ENCODE data around the gene SPAG17.

The SPAG17 gene

DNA sequence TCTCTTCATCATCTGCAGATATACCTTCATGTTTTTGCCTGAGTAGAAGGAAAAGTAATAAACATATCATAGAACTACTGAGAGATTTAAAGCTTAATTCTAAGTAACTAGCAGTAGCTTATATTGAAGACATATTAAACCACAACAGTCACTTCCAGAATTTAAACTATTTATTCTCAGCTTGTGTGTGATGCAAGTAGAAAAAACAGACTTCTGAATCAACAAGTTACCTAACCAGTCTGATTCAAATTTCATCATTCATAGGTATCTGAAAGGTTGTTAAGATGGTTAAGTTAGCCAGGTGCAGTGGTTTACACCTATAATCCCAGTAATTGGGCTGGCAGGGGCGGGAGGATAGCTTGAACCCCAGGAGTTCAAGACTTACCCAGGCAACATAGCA, 41.9 kb downstream of the SPAG17 start:
- Histone ChIP-seq H3K36me3 (no peaks in the 10 kb centered on the region), H3K27me3 (0 out of 2 replicates have a peak, but pooled peaks cover 5% of the 10 kb centered on the region), H3K9me3 (no peaks in the 10 kb centered on the region), H3K4me1 (no peaks in the 10 kb centered on the region), H3K4me3 (ENCODE audit: low read depth, low read length) (no peak overlapping the region)
- DNase-seq: no peak
- TF ChIP-seq, protein P1, sequence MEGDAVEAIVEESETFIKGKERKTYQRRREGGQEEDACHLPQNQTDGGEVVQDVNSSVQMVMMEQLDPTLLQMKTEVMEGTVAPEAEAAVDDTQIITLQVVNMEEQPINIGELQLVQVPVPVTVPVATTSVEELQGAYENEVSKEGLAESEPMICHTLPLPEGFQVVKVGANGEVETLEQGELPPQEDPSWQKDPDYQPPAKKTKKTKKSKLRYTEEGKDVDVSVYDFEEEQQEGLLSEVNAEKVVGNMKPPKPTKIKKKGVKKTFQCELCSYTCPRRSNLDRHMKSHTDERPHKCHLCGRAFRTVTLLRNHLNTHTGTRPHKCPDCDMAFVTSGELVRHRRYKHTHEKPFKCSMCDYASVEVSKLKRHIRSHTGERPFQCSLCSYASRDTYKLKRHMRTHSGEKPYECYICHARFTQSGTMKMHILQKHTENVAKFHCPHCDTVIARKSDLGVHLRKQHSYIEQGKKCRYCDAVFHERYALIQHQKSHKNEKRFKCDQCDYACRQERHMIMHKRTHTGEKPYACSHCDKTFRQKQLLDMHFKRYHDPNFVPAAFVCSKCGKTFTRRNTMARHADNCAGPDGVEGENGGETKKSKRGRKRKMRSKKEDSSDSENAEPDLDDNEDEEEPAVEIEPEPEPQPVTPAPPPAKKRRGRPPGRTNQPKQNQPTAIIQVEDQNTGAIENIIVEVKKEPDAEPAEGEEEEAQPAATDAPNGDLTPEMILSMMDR (IDR thresholded peaks at IDR 0.05; ENCODE audit: low read depth, low read length): no peak

DNA sequence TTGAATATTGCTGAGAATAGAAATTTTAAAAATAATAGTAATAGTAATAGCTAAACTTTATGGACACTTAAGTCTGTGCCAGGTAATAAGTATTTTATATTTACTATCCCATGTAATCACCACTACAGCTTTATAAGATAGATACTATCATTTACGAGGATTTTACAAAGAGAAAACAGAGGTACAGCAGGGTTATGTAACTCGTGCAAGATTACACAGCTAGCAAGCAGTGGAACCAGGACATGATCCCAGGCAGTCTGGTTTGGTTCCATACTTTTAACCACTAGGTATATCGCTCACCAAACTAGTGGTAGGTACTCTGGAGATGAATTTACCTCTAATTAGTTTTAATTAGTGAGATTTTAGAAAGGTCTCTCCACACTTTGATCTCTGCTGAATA, 42.5 kb downstream of the SPAG17 start:
- TF ChIP-seq, protein P1 (IDR thresholded peaks at IDR 0.05; ENCODE audit: low read depth, low read length): no peak
- Histone ChIP-seq H3K36me3 (no peaks in the 10 kb centered on the region), H3K4me3 (ENCODE audit: low read depth, low read length) (no peak overlapping the region)

DNA sequence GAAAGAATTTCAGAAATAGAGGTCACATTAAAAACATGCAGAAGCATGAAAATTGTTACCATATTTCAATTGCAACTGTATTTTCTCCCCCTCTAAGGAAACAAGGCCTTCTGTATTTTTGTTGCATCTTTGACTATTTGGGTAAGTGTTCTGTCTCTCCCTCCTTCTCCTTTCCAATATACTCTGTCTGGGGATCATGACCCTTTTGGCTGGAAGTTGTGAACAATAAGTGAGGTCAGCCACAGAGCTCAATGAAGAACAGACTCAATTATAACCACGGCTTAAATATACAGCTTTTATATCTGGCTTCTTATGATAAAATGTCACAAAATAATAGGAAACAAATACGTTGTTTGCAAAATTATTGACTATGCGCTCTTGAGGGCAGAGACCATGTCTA, 47.1 kb downstream of the SPAG17 start:
- H3K4me1 ChIP-seq: no peaks in the 10 kb centered on the region
- H3K9me3 ChIP-seq: no peaks in the 10 kb centered on the region
- H3K27me3 ChIP-seq: peaks cover 5% of the 10 kb centered on the region; the same call in 1 of the 2 replicates
- no peak overlapping the region for H3K4me3 ChIP-seq (ENCODE audit: low read depth, low read length)
- H3K36me3 ChIP-seq: no peaks in the 10 kb centered on the region
- no peak for DNase-seq
- TF ChIP-seq, protein P1 (IDR thresholded peaks at IDR 0.05; ENCODE audit: low read depth, low read length): no peak

More for the DNA sequence above, 42.5 kb downstream of the SPAG17 start:
- Histone ChIP-seq H3K27me3 (0 out of 2 replicates have a peak, but pooled peaks cover 5% of the 10 kb centered on the region), H3K9me3 (no peaks in the 10 kb centered on the region), H3K4me1 (no peaks in the 10 kb centered on the region)
- no peak for DNase-seq

DNA sequence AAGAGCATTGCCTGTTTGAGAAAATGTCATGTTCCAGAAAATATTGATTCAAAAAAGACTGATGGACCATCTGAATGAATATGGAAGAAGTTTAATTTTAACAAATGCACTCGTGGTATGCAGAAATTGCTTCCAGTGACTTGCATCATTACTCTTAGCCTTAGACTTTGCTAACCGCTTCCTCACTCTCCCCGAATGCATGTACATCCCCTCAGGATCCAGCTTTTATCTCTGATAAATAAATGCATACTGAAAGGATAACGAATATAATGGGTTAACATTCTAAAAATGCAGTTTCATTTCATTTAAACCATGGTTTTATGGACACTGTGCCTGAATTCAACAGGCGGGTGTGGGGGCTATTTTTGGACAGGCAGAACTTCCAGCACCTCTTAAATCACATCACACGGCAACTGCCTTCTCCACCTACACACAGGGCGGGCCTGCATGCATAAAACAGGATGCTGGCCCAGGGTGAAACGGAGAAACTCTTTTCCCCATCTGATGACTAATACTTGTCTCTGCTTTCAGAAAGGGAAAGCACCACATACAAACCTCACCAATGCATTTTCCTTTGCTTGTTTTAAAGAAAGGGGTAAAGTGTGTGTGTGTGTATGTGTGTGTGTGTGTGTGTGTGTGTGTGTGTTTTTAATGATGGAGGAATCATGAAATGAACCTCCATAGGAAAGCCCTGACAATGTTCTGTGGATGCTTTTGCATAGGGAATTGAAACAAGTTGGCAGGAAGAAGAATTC, 48.7 kb downstream of the SPAG17 start:
- DNase-seq: no peak
- Histone ChIP-seq H3K27me3 (peaks cover 5% of the 10 kb centered on the region; the same call in 1 of the 2 replicates), H3K9me3 (no peaks in the 10 kb centered on the region), H3K36me3 (no peaks in the 10 kb centered on the region), H3K4me1 (no peaks in the 10 kb centered on the region), H3K4me3 (ENCODE audit: low read depth, low read length) (no peak overlapping the region)
- TF ChIP-seq, protein P1 (IDR thresholded peaks at IDR 0.05; ENCODE audit: low read depth, low read length): no peak

DNA sequence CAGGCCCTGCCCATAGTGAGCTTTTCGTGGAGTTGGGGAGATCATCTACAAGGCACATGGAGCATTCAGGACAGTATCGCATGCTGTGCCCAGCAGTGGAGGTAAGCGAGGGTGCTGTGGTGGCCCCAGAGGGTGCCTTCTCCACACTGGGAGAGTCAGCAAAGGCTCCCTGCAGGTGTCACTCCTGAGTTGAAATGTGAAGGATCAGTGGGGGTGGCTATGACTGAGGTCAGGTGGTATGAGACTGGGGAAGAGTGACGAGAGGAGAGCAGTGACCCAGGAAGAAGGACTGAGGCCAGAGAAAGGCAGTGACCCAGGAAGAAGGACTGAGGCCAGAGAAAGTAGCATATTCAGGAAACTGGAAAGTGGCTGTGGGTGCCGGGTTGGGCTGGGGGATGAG, 53.0 kb downstream of the SPAG17 start:
- Histone ChIP-seq H3K4me3 (ENCODE audit: low read depth, low read length) (no peak overlapping the region), H3K4me1 (no peaks in the 10 kb centered on the region), H3K9me3 (no peaks in the 10 kb centered on the region), H3K27me3 (peaks cover 5% of the 10 kb centered on the region; the same call in 1 of the 2 replicates), H3K36me3 (no peaks in the 10 kb centered on the region)
- no peak for DNase-seq
- TF ChIP-seq, protein P1 (IDR thresholded peaks at IDR 0.05; ENCODE audit: low read depth, low read length): no peak

DNA sequence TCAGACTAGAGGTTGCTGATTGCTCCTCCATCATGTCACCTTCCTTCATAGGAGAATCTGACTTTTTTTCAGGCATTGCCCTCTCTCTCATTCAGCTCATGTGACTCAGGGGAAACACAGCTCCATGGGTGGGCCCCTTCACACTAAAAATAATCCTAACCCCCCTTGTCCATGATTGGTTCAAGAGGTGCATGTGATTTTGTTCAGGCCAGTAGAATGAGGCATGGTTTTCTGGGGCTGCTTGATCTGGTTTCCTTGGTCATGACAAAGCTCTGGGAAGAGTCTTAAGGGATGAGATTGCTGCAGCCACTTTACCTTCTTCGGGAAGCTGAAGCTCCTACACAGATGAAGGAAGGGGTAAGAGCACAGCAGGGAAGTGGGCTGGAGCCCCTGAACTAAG, 56.3 kb downstream of the SPAG17 start:
- DNase-seq: no peak
- H3K4me3 ChIP-seq (ENCODE audit: low read depth, low read length): no peak overlapping the region
- TF ChIP-seq, protein P1 (IDR thresholded peaks at IDR 0.05; ENCODE audit: low read depth, low read length): no peak
- no peaks in the 10 kb centered on the region for H3K36me3 ChIP-seq
- no peaks in the 10 kb centered on the region for H3K9me3 ChIP-seq
- no peaks in the 10 kb centered on the region for H3K4me1 ChIP-seq
- no peaks in the 10 kb centered on the region for H3K27me3 ChIP-seq

Measured in BE2C (cell line).